CD14-positive monocyte (primary cell): ENCODE results near the gene TMEM255A. TPM values are rescaled to one million over a fixed set of nuclear protein-coding genes. Genes with fewer than 3 reads are reported as not detected.

ENCODE experiments used
- DNase-seq, 3 donors: peaks; one replicate each; pipeline ENCODE4 v3.0.0-alpha.2; 2011 to 2022
- H2AFZ ChIP-seq: 2 replicates; pipeline ENCODE4 v1.6.0; 2012; ENCODE audit warnings: mild to moderate bottlenecking, low read depth, low read length, inconsistent platforms; ENCODE audit not compliant: insufficient read depth, poor library complexity, severe bottlenecking
- H3K27ac ChIP-seq, 2 donors: 1 replicate in 1 of 2; 2 replicates in 1 of 2; pipeline ENCODE4 v1.5.1; 2012 to 2013; ENCODE audit warnings: low read length in 2 of 2, control low read depth in 1 of 2, inconsistent platforms in 1 of 2, low read depth in 1 of 2, mild to moderate bottlenecking in 1 of 2
- H3K27me3 ChIP-seq, 2 donors: one replicate each; pipeline versions ENCODE4 v1.6.0 to v1.6.1; 2011 to 2013; ENCODE audit warnings: low read length in 2 of 2; ENCODE audit not compliant: control insufficient read depth in 2 of 2, insufficient read depth in 2 of 2
- H3K36me3 ChIP-seq, 2 donors: replicated peaks in 1 of 2; 1 replicate in 1 of 2; 2 replicates in 1 of 2; pipeline versions ENCODE4 v1.5.1 to v1.6.1; 2012 to 2013; ENCODE audit warnings: low read length in 2 of 2, control low read depth in 1 of 2, inconsistent platforms in 1 of 2, mild to moderate bottlenecking in 1 of 2; ENCODE audit not compliant: insufficient read depth in 2 of 2, control insufficient read depth in 1 of 2
- H3K4me1 ChIP-seq, 2 donors: 1 replicate in 1 of 2; 2 replicates in 1 of 2; pipeline versions ENCODE4 v1.5.1 to v1.6.1; 2012 to 2013; ENCODE audit warnings: low read length in 2 of 2, control low read depth in 1 of 2, inconsistent platforms in 1 of 2, mild to moderate bottlenecking in 1 of 2, moderate library complexity in 1 of 2; ENCODE audit not compliant: insufficient read depth in 2 of 2, control insufficient read depth in 1 of 2
- H3K4me2 ChIP-seq: replicated peaks from 2 replicates; pipeline ENCODE3; 2012; ENCODE audit warnings: low read length, moderate library complexity, mild to moderate bottlenecking; ENCODE audit not compliant: poor library complexity, severe bottlenecking; ENCODE audit errors: extremely low read depth
- H3K4me3 ChIP-seq, 3 experiments: fragments of 200-600 bp in 1 of 3; sonication (generic) in 1 of 3; replicated peaks in 1 of 3; 1 replicate in 2 of 3; 2 replicates in 1 of 3; pipeline ENCODE4 v1.5.1; 2011 to 2013; ENCODE audit warnings: low read length in 3 of 3, mild to moderate bottlenecking in 3 of 3, control low read depth in 2 of 3, low read depth in 2 of 3, inconsistent platforms in 1 of 3, moderate library complexity in 1 of 3
- H3K79me2 ChIP-seq: 2 replicates; pipeline ENCODE4 v1.6.0; 2012; ENCODE audit warnings: mild to moderate bottlenecking, control low read depth, inconsistent platforms, low read length, moderate library complexity; ENCODE audit not compliant: insufficient read depth
- H3K9ac ChIP-seq: 2 replicates; pipeline ENCODE4 v1.6.0; 2017; ENCODE audit warnings: low read length, mild to moderate bottlenecking; ENCODE audit not compliant: insufficient read depth, poor library complexity, severe bottlenecking
- H3K9me3 ChIP-seq, 2 donors: replicated peaks in 1 of 2; 1 replicate in 1 of 2; 2 replicates in 1 of 2; pipeline versions ENCODE4 v1.5.1 to v1.6.1; 2012 to 2013; ENCODE audit warnings: low read length in 2 of 2, control low read depth in 1 of 2; ENCODE audit not compliant: control insufficient read depth in 1 of 2, insufficient read depth in 1 of 2
- H4K20me1 ChIP-seq: 2 replicates; pipeline ENCODE4 v1.6.0; 2012; ENCODE audit warnings: mild to moderate bottlenecking, low read length, control low read depth, moderate library complexity; ENCODE audit not compliant: insufficient read depth
- H3K27ac Mint-ChIP-seq, 7 donors: one replicate each; pipeline ENCODE4 v1.8.0; 2020; ENCODE audit warnings: mild to moderate bottlenecking in 7 of 7, mixed read lengths in 7 of 7, moderate library complexity in 6 of 7, inconsistent platforms in 2 of 7
- H3K27me3 Mint-ChIP-seq, 3 donors: one replicate each; pipeline ENCODE4 v1.8.0; 2021 to 2022; ENCODE audit warnings: low read depth in 3 of 3, mild to moderate bottlenecking in 3 of 3, mixed read lengths in 3 of 3, moderate library complexity in 3 of 3, inconsistent platforms in 1 of 3
- H3K36me3 Mint-ChIP-seq, 2 donors: one replicate each; pipeline ENCODE4 v1.8.0; 2020; ENCODE audit warnings: mixed read lengths in 2 of 2, inconsistent platforms in 1 of 2, mild to moderate bottlenecking in 1 of 2
- H3K4me1 Mint-ChIP-seq: one replicate; pipeline ENCODE4 v1.8.0; 2020; ENCODE audit warnings: mild to moderate bottlenecking, mixed read lengths
- H3K4me3 Mint-ChIP-seq, 2 donors: one replicate each; pipeline ENCODE4 v1.8.0; 2020; ENCODE audit warnings: mild to moderate bottlenecking in 2 of 2, mixed read lengths in 2 of 2, moderate library complexity in 1 of 2
- H3K9me3 Mint-ChIP-seq, 7 donors: one replicate each; pipeline ENCODE4 v1.8.0; 2020 to 2022; ENCODE audit warnings: mixed read lengths in 7 of 7, mild to moderate bottlenecking in 6 of 7, moderate library complexity in 6 of 7, inconsistent platforms in 2 of 7
- CTCF ChIP-seq: fragments of 200-600 bp; IDR thresholded peaks from one replicate; pipeline ENCODE4 v1.8.0; 2022; ENCODE audit warnings: antibody characterized with exemption, mild to moderate bottlenecking
- WGBS: methylation state at CpG from one replicate; pipeline ENCODE4 v1.1.5; 2013; ENCODE audit warnings: missing lambda C conversion rate; ENCODE audit not compliant: insufficient coverage; 5-methylcytosine and 5-hydroxymethylcytosine counted together
- intact Hi-C, 2 donors: fragments of 100-400 bp; cut with micrococcal nuclease; formaldehyde crosslinking; loops; one replicate each; pipeline versions ENCODE4 v1.15.0 to v1.15.1; 2023
- polyA plus RNA-seq, 3 donors: library from polyadenylated mRNA; depleted of rRNA in 1 of 3; unstranded in 2 of 3; stranded (reverse) in 1 of 3; fragments of 300-500 nt in 2 of 3; fragments of >200 nt in 1 of 3; fragmentation: Illumina TruSeq in 2 of 3; gene quantifications; 1 replicate in 2 of 3; 2 replicates in 1 of 3; pipeline ENCODE4 v1.2.3, GENCODE V29; 2012 to 2021

TMEM255A gene
- polyA plus RNA-seq, 3 donors = 0.10 to 1.2 (median 0.51) TPM

GRCh38 chrX:120294651-120295050, 16.6 kb downstream of the TMEM255A start:
- no peak for TF ChIP-seq CTCF
- intact Hi-C loops = no loop called here
- H3K27me3 Mint-ChIP-seq = no peaks in the 10 kb centered on the region
- Histone ChIP-seq H3K9me3 (no peaks in the 10 kb centered on the region), H3K4me2 (no peak overlapping the region), H3K9ac (no peak overlapping the region), H3K27me3 (no peaks in the 10 kb centered on the region), H3K27ac (no peak overlapping the region), H4K20me1 (no peaks in the 10 kb centered on the region), H2AFZ (no peak overlapping the region), H3K79me2 (no peaks in the 10 kb centered on the region), H3K4me3 (no peak overlapping the region), H3K4me1 (peaks cover 0 to 4% of the 10 kb centered on the region in 2 donors), H3K36me3 (no peaks in the 10 kb centered on the region)
- H3K4me3 Mint-ChIP-seq = no peak overlapping the region
- no peaks in the 10 kb centered on the region for H3K9me3 Mint-ChIP-seq
- peaks cover 6% of the 10 kb centered on the region for H3K4me1 Mint-ChIP-seq
- H3K27ac Mint-ChIP-seq = no peak overlapping the region
- DNase-seq = no peak
- H3K36me3 Mint-ChIP-seq = no peaks in the 10 kb centered on the region

GRCh38 chrX:120293015-120293414, 18.2 kb downstream of the TMEM255A start:
- H3K27ac ChIP-seq = no peak overlapping the region
- no peak for TF ChIP-seq CTCF
- H3K4me2 ChIP-seq = no peak overlapping the region
- H3K9ac ChIP-seq = no peak overlapping the region
- H3K9me3 Mint-ChIP-seq = no peaks in the 10 kb centered on the region
- no peak overlapping the region for H3K27ac Mint-ChIP-seq
- H3K27me3 ChIP-seq = no peaks in the 10 kb centered on the region
- intact Hi-C loops = no loop called here
- H3K79me2 ChIP-seq = no peaks in the 10 kb centered on the region
- H3K36me3 ChIP-seq = no peaks in the 10 kb centered on the region
- H2AFZ ChIP-seq = no peak overlapping the region
- no peak overlapping the region for H3K4me3 ChIP-seq
- no peaks in the 10 kb centered on the region for H3K36me3 Mint-ChIP-seq
- peaks cover 7% of the 10 kb centered on the region for H3K4me1 Mint-ChIP-seq
- no peak for DNase-seq
- H4K20me1 ChIP-seq = no peaks in the 10 kb centered on the region
- peaks cover 0 to 2% (median 0%) of the 10 kb centered on the region in 3 donors for H3K27me3 Mint-ChIP-seq
- no peaks in the 10 kb centered on the region for H3K9me3 ChIP-seq
- H3K4me3 Mint-ChIP-seq = no peak overlapping the region
- no CpG with 5 or more reads among the region's 2 CpGs for WGBS
- peaks cover 5 to 9% of the 10 kb centered on the region in 2 donors for H3K4me1 ChIP-seq
